IMR-90 (cell line): ENCODE data around the gene VEPH1. TPM values are rescaled to one million over a fixed set of nuclear protein-coding genes. Genes with fewer than 3 reads are reported as not detected.

ENCODE experiments used
- ATAC-seq: fragments of 200-7000 bp; cut with Tn5 transposase; 2 replicates; pipeline ENCODE4 v1.9.1; 2020; ENCODE audit warnings: low read depth, mild to moderate bottlenecking, moderate library complexity
- BruUV-seq: library from RNA; stranded (reverse); fragments of 400-500 nt; replicated peaks from 2 replicates; lab custom pipeline; 2021; lab: Mats Ljungman, UMichigan
- CTCF ChIA-PET: fragments of 300-600 bp; formaldehyde crosslinking; extraction: SDS; loops from one replicate; lab custom pipeline; 2021; ENCODE audit warnings: antibody characterized with exemption; lab: Yijun Ruan, JAX
- POLR2A ChIA-PET: fragments of 300-600 bp; sonication (Branson Sonifier 250); formaldehyde crosslinking; loops from one replicate; lab custom pipeline; 2022; ENCODE audit warnings: antibody characterized with exemption; ENCODE audit not compliant: unreplicated experiment; lab: Charles Lee
- DNase-seq: peaks from one replicate; pipeline ENCODE4 v3.0.0; 2013
- H2AFZ ChIP-seq: replicated peaks from 2 replicates; pipeline ENCODE3; 2013; ENCODE audit warnings: low read length, mild to moderate bottlenecking; ENCODE audit not compliant: poor library complexity
- H2AK5ac ChIP-seq: 2 replicates; pipeline ENCODE4 v1.6.1; 2013; ENCODE audit warnings: low read depth, low read length, inconsistent platforms
- H2AK9ac ChIP-seq: replicated peaks from 2 replicates; pipeline ENCODE3; 2013; ENCODE audit warnings: mild to moderate bottlenecking, low read depth, low read length, moderate library complexity; ENCODE audit not compliant: poor library complexity
- H2BK120ac ChIP-seq: 2 replicates; pipeline ENCODE4 v1.6.1; 2013; ENCODE audit warnings: low read depth, low read length, inconsistent platforms
- H2BK15ac ChIP-seq: 3 replicates; pipeline ENCODE4 v1.6.1; 2013; ENCODE audit warnings: low read depth, low read length, inconsistent platforms
- H2BK20ac ChIP-seq: 2 replicates; pipeline ENCODE4 v1.6.1; 2013; ENCODE audit warnings: low read depth, mild to moderate bottlenecking, inconsistent platforms, low read length, moderate library complexity
- H2BK5ac ChIP-seq: 2 replicates; pipeline ENCODE4 v1.6.1; 2013; ENCODE audit warnings: mild to moderate bottlenecking, low read depth, low read length, inconsistent platforms; ENCODE audit not compliant: poor library complexity, severe bottlenecking
- H3K14ac ChIP-seq: replicated peaks from 2 replicates; pipeline ENCODE4 v1.6.1; 2013; ENCODE audit warnings: low read depth, low read length, inconsistent platforms
- H3K18ac ChIP-seq: 2 replicates; pipeline ENCODE4 v1.6.1; 2013; ENCODE audit warnings: low read depth, low read length, control low read depth
- H3K23ac ChIP-seq: 2 replicates; pipeline ENCODE4 v1.6.1; 2013; ENCODE audit warnings: low read depth, low read length, inconsistent platforms
- H3K27ac ChIP-seq: 2 replicates; pipeline ENCODE4 v1.5.1; 2013; ENCODE audit warnings: mild to moderate bottlenecking, control low read depth, low read length; ENCODE audit not compliant: insufficient read depth
- H3K27me3 ChIP-seq: 2 replicates; pipeline ENCODE4 v1.6.1; 2013; ENCODE audit warnings: low read length; ENCODE audit not compliant: control insufficient read depth, insufficient read depth
- H3K36me3 ChIP-seq: 2 replicates; pipeline ENCODE4 v1.6.1; 2013; ENCODE audit warnings: low read length, mixed read lengths; ENCODE audit not compliant: control insufficient read depth, insufficient read depth
- H3K4ac ChIP-seq: 2 replicates; pipeline ENCODE4 v1.6.1; 2013; ENCODE audit warnings: low read depth, low read length, inconsistent platforms
- H3K4me1 ChIP-seq: 2 replicates; pipeline ENCODE4 v1.6.1; 2013; ENCODE audit warnings: low read length, mixed read lengths; ENCODE audit not compliant: control insufficient read depth, insufficient read depth
- H3K4me2 ChIP-seq: 2 replicates; pipeline ENCODE4 v1.6.1; 2013; ENCODE audit warnings: low read depth, mild to moderate bottlenecking, control low read depth, low read length, moderate library complexity
- H3K4me3 ChIP-seq: 2 replicates; pipeline ENCODE4 v1.5.1; 2013; ENCODE audit warnings: low read depth, mild to moderate bottlenecking, control low read depth, low read length, moderate library complexity; ENCODE audit not compliant: insufficient read depth
- H3K56ac ChIP-seq: 2 replicates; pipeline ENCODE4 v1.6.1; 2013; ENCODE audit warnings: low read length, inconsistent platforms; ENCODE audit not compliant: insufficient read depth; ENCODE audit errors: extremely low read depth
- H3K79me1 ChIP-seq, 2 experiments: 2 replicates each; pipeline ENCODE4 v1.6.1; 2013; ENCODE audit warnings: low read length in 2 of 2, inconsistent platforms in 1 of 2, low read depth in 1 of 2
- H3K9ac ChIP-seq: 2 replicates; pipeline ENCODE4 v1.6.1; 2013; ENCODE audit warnings: low read depth, low read length, control low read depth
- H3K9me1 ChIP-seq: 2 replicates; pipeline ENCODE4 v1.6.1; 2013; ENCODE audit warnings: low read length, inconsistent platforms; ENCODE audit not compliant: insufficient read depth
- H3K9me3 ChIP-seq: 2 replicates; pipeline ENCODE4 v1.6.1; 2013; ENCODE audit warnings: low read length; ENCODE audit not compliant: control insufficient read depth, insufficient read depth
- H4K20me1 ChIP-seq: 2 replicates; pipeline ENCODE4 v1.6.1; 2013; ENCODE audit warnings: low read length, inconsistent platforms; ENCODE audit not compliant: insufficient read depth
- H4K5ac ChIP-seq: 2 replicates; pipeline ENCODE4 v1.6.1; 2013; ENCODE audit warnings: mild to moderate bottlenecking, low read depth, low read length, control low read depth
- H4K8ac ChIP-seq, 2 experiments: 2 replicates each; pipeline ENCODE4 v1.6.1; 2013; ENCODE audit warnings: low read depth in 2 of 2, low read length in 2 of 2, control low read depth in 1 of 2, inconsistent platforms in 1 of 2
- H4K91ac ChIP-seq: 2 replicates; pipeline ENCODE4 v1.6.1; 2013; ENCODE audit warnings: low read depth, low read length, inconsistent platforms; ENCODE audit not compliant: insufficient read depth
- BHLHE40 ChIP-seq: fragments of 150-350 bp; IDR thresholded peaks from 2 replicates; pipeline ENCODE4 v1.6.1; 2016; ENCODE audit warnings: mild to moderate bottlenecking, low read depth, low read length
- CHD1 ChIP-seq: IDR thresholded peaks from 2 replicates; pipeline ENCODE4 v1.6.1; 2012; ENCODE audit warnings: low read depth, low read length, improper control_type of control experiment
- RAD21 ChIP-seq: IDR thresholded peaks from 2 replicates; pipeline ENCODE4 v1.6.1; 2012; ENCODE audit warnings: low read length, improper control_type of control experiment
- WGBS, 2 experiments: methylation state at CpG; one replicate each; pipeline versions ENCODE4 v1.1.5 to v1.1.7; 2013; ENCODE audit warnings: missing lambda C conversion rate in 2 of 2; ENCODE audit not compliant: insufficient read length in 1 of 2; ENCODE audit errors: extremely low coverage in 2 of 2; 5-methylcytosine and 5-hydroxymethylcytosine counted together
- dilution Hi-C: fragments of 300-500 bp; cut with HindIII; formaldehyde crosslinking; loops from one replicate; pipeline ENCODE4 v1.14.3; 2018; ENCODE audit warnings: low sequenced_read_pairs; ENCODE audit not compliant: unreplicated experiment
- in situ Hi-C: fragments of 300-500 bp; cut with MboI; formaldehyde crosslinking; loops from 3 replicates; pipeline ENCODE4 v1.14.3; 2019; ENCODE audit warnings: low sequenced_read_pairs, inconsistent platforms, mixed read lengths
- intact Hi-C: fragments of 100-400 bp; cut with micrococcal nuclease; formaldehyde crosslinking; loops from 2 replicates; pipeline ENCODE4 v1.10.0; 2022
- polyA plus RNA-seq, 3 experiments: library from polyadenylated mRNA; depleted of rRNA; stranded (reverse); fragments of >200 nt; gene quantifications; 2 replicates each; pipeline ENCODE4 v1.2.3, GENCODE V29; 2012; ENCODE audit warnings: low replicate concordance in 1 of 3
- total RNA-seq: library from RNA; depleted of rRNA; stranded (reverse); fragments of >200 nt; gene quantifications from 2 replicates; pipeline ENCODE4 v1.2.3, GENCODE V29; 2012
- TF ChIP-seq, protein P1 (sequence below): fragments of 150-350 bp; IDR thresholded peaks from 2 replicates; pipeline ENCODE4 v1.6.1; 2016; ENCODE audit warnings: low read depth, mild to moderate bottlenecking, low read length, moderate library complexity, borderline replicate concordance

Gene VEPH1
- total and polyA plus RNA-seq, 2 of the 4 experiments (the other 2 are of a cell fraction) = 30.5 to 130 TPM

DNA sequence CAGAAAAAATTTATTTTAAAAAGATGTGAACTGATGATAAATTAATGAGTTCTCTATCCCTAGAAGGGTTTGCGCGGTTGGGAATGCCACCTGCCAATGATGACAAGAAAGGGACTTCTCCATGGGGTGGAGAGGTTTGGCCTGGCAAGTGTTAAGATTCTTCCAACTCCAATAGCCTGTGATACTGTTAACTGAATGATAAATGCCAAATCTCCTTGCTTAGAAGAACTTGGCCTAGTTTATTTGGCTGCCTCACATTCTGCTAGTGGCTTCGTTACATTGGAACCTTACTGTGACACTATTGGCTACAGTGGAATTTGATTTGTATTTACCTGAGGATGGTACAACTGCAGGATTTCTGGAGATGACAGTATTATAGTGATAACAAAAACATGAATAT is 251.5 kb downstream of the VEPH1 start:
- Histone ChIP-seq H3K79me1 (peaks cover 0 to 6% of the 10 kb centered on the region in 2 experiments; a peak in 2 of 4 replicates), H2BK5ac (no peak overlapping the region), H3K9me1 (peaks cover 9% of the 10 kb centered on the region), H3K36me3 (no peaks in the 10 kb centered on the region), H2AFZ (no peak overlapping the region), H4K20me1 (0 out of 2 replicates have a peak, but pooled peaks cover 3% of the 10 kb centered on the region), H4K91ac (no peak overlapping the region), H3K27me3 (no peaks in the 10 kb centered on the region), H2BK120ac (no peak overlapping the region), H3K4me2 (no peak overlapping the region), H3K4me3 (no peak overlapping the region), H2AK9ac (no peak overlapping the region), H2BK20ac (no peak overlapping the region), H2AK5ac (no peak overlapping the region), H4K5ac (no peak overlapping the region), H3K4ac (no peak overlapping the region), H3K9ac (no peak overlapping the region), H2BK15ac (no peak overlapping the region), H3K9me3 (no peaks in the 10 kb centered on the region), H3K14ac (no peak overlapping the region), H3K27ac (no peak overlapping the region), H3K23ac (no peak overlapping the region), H3K4me1 (peaks cover 11% of the 10 kb centered on the region), H3K56ac (no peak overlapping the region), H3K18ac (no peak overlapping the region), H4K8ac (no peak overlapping the region)
- dilution Hi-C loops (no loop called here), intact Hi-C loops (no loop called here), in situ Hi-C loops (no loop called here)
- BruUV-seq = no TSS peak
- ATAC-seq (no peak), DNase-seq (no peak)
- WGBS, 2 experiments = 100% methylated on average over 1 of the region's 3 CpGs; no CpG with 5 or more reads in 1 of the 2 experiments
- POLR2A ChIA-PET = interaction anchor here (0.6 kb wide), 1 partner anchor 13 kb away, joined by 3 read pairs; no protein-coding TSS in a partner anchor
- CTCF ChIA-PET = no interaction called here
- no peak for TF ChIP-seq BHLHE40
- TF ChIP-seq CHD1 = no peak
- TF ChIP-seq, protein P1, sequence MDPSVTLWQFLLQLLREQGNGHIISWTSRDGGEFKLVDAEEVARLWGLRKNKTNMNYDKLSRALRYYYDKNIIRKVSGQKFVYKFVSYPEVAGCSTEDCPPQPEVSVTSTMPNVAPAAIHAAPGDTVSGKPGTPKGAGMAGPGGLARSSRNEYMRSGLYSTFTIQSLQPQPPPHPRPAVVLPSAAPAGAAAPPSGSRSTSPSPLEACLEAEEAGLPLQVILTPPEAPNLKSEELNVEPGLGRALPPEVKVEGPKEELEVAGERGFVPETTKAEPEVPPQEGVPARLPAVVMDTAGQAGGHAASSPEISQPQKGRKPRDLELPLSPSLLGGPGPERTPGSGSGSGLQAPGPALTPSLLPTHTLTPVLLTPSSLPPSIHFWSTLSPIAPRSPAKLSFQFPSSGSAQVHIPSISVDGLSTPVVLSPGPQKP = no peak
- TF ChIP-seq RAD21 = no peak
